ENCODE results near the gene OR10V1.

The OR10V1 gene

GRCh38 chr11:59713745-59714144 lies at the start of gene OR10V1:
Gene OR10V1, minus strand, starts transcription at chr11:59713845. Its CDS starts 0 bp downstream, at chr11:59713845.
- no peak for DNase-seq (ENCODE audit: low spot score)

- DNase-seq (ENCODE audit: low spot score) = no peak
These were observed 48.3 kb upstream of the OR10V1 start for GRCh38 chr11:59761993-59762392.

GRCh38 chr11:59760771-59761170 lies 47.1 kb upstream of the OR10V1 start:
- no peak for DNase-seq (ENCODE audit: low spot score)

GRCh38 chr11:59759900-59760299 lies 46.3 kb upstream of the OR10V1 start:
- no peak for DNase-seq (ENCODE audit: low spot score)

GRCh38 chr11:59758401-59759037 lies 44.9 kb upstream of the OR10V1 start:
- DNase-seq (ENCODE audit: low spot score) = no peak

GRCh38 chr11:59756845-59757244 lies 43.2 kb upstream of the OR10V1 start:
- no peak for DNase-seq (ENCODE audit: low spot score)

GRCh38 chr11:59756558-59756840 lies 42.9 kb upstream of the OR10V1 start:
- DNase-seq (ENCODE audit: low spot score) = no peak

GRCh38 chr11:59755701-59756557 lies 42.3 kb upstream of the OR10V1 start:
- DNase-seq (ENCODE audit: low spot score) = peak; percentile 49

GRCh38 chr11:59754859-59755700 lies 41.4 kb upstream of the OR10V1 start, which contains the start of gene STX3:
Gene STX3, plus strand, starts transcription at chr11:59755376. Its CDS starts 230 bp downstream, at chr11:59755606.
- DNase-seq (ENCODE audit: low spot score) = peak; percentile 49

- DNase-seq (ENCODE audit: low spot score) = no peak
These were observed 40.8 kb upstream of the OR10V1 start for GRCh38 chr11:59754494-59754858.

GRCh38 chr11:59753650-59754493 lies 40.2 kb upstream of the OR10V1 start:
- DNase-seq (ENCODE audit: low spot score) = peak; percentile 80

GRCh38 chr11:59746111-59746510 lies 32.5 kb upstream of the OR10V1 start:
- DNase-seq (ENCODE audit: low spot score) = no peak

- DNase-seq (ENCODE audit: low spot score) = no peak
These were observed 17.4 kb upstream of the OR10V1 start for GRCh38 chr11:59730896-59731565.

GRCh38 chr11:59729834-59730233 lies 16.2 kb upstream of the OR10V1 start:
- DNase-seq (ENCODE audit: low spot score) = no peak

- DNase-seq (ENCODE audit: low spot score) = no peak
These were observed 15.3 kb upstream of the OR10V1 start for GRCh38 chr11:59728913-59729312.

- no peak for DNase-seq (ENCODE audit: low spot score)
These were observed 14.5 kb upstream of the OR10V1 start for GRCh38 chr11:59728154-59728553.

- DNase-seq (ENCODE audit: low spot score) = no peak
These were observed 13.8 kb upstream of the OR10V1 start for GRCh38 chr11:59727426-59727825.

- no peak for DNase-seq (ENCODE audit: low spot score)
These were observed 10.4 kb upstream of the OR10V1 start for GRCh38 chr11:59724066-59724465.

- DNase-seq (ENCODE audit: low spot score) = no peak
These were observed 5.9 kb upstream of the OR10V1 start for GRCh38 chr11:59719556-59719955.

GRCh38 chr11:59716051-59716450 lies 2.4 kb upstream of the OR10V1 start:
- no peak for DNase-seq (ENCODE audit: low spot score)

All from putamen (tissue), 1 donor.